Activated T-cell treated with anti-CD3 and anti-CD28 coated beads, Interleukin-2, amount 50 U/mL, for 48 hours (primary cell): ENCODE measurements around the gene OR6C2.
"Not testable (repeated sequence)": the region's sequence is repeated elsewhere in the genome, so short reads cannot be mapped to it uniquely, and the experiment has no call there.

Experiments
- DNase-seq, 2 experiments: peaks; one replicate each; pipeline ENCODE4 v3.0.0-alpha.2; 2020

The OR6C2 gene

GRCh38 chr12:55443776-55444175 lies at the start of gene OR6C2:
OR6C2 (plus strand) TSS chr12:55444076; CDS start chr12:55452214, 8,138 bp downstream.
- no peak for DNase-seq

GRCh38 chr12:55396326-55396725 lies 47.5 kb upstream of the OR6C2 start:
- no peak for DNase-seq

- no peak for DNase-seq
Observed at GRCh38 chr12:55400229-55400628, 43.6 kb upstream of the OR6C2 start, which contains the start of gene OR6C65. OR6C65 (plus strand) TSS chr12:55400529; CDS start chr12:55400529, 0 bp downstream.

GRCh38 chr12:55407866-55408265 lies 36.0 kb upstream of the OR6C2 start:
- no peak for DNase-seq

- DNase-seq: not testable (repeated sequence)
Observed at GRCh38 chr12:55409133-55409532, 34.7 kb upstream of the OR6C2 start.

GRCh38 chr12:55412138-55412537 lies 31.7 kb upstream of the OR6C2 start:
- not testable (repeated sequence) for DNase-seq

GRCh38 chr12:55413498-55414388 lies 30.1 kb upstream of the OR6C2 start:
- not testable (repeated sequence) for DNase-seq

GRCh38 chr12:55414396-55414823 lies 29.5 kb upstream of the OR6C2 start:
- not testable (repeated sequence) for DNase-seq

GRCh38 chr12:55414889-55415288 lies 29.0 kb upstream of the OR6C2 start:
- DNase-seq: not testable (repeated sequence)

- no peak for DNase-seq
Observed at GRCh38 chr12:55416961-55417360, 26.9 kb upstream of the OR6C2 start.

- DNase-seq: no peak
Observed at GRCh38 chr12:55420307-55420962, 23.4 kb upstream of the OR6C2 start.

- DNase-seq: no peak
Observed at GRCh38 chr12:55425954-55426353, 17.9 kb upstream of the OR6C2 start, which contains the start of gene OR6C76. OR6C76 (plus strand) TSS chr12:55426254; CDS start chr12:55426254, 0 bp downstream.

- DNase-seq: no peak
Observed at GRCh38 chr12:55428331-55429243, 15.3 kb upstream of the OR6C2 start.

- not testable (repeated sequence) for DNase-seq
Observed at GRCh38 chr12:55441233-55441632, 2.6 kb upstream of the OR6C2 start.

GRCh38 chr12:55445357-55445756 lies 1.5 kb downstream of the OR6C2 start:
- no peak for DNase-seq

- DNase-seq: no peak
Observed at GRCh38 chr12:55446326-55446725, 2.5 kb downstream of the OR6C2 start.

GRCh38 chr12:55448825-55449224 lies 4.9 kb downstream of the OR6C2 start:
- no peak for DNase-seq

GRCh38 chr12:55464926-55465325 lies 21.1 kb downstream of the OR6C2 start:
- not testable (repeated sequence) for DNase-seq

- no peak for DNase-seq
Observed at GRCh38 chr12:55467836-55468235, 24.0 kb downstream of the OR6C2 start.

GRCh38 chr12:55469291-55469690 lies 25.4 kb downstream of the OR6C2 start:
- DNase-seq: no peak

- no peak for DNase-seq
Observed at GRCh38 chr12:55470088-55470829, 26.4 kb downstream of the OR6C2 start, which contains the start of gene OR6C70. OR6C70 (minus strand) TSS chr12:55470138; CDS start chr12:55470138, 0 bp downstream.

GRCh38 chr12:55472264-55472663 lies 28.4 kb downstream of the OR6C2 start:
- no peak for DNase-seq
